Skeletal muscle tissue (tissue), 4 donors: Measurements from ENCODE around the gene HPN. TPM values are rescaled to one million over a fixed set of nuclear protein-coding genes. Genes with fewer than 3 reads are reported as not detected.

ENCODE experiments used
- H3K27ac ChIP-seq: one replicate; pipeline ENCODE4 v1.7.0; 2013; ENCODE audit warnings: mild to moderate bottlenecking, low read depth, low read length, inconsistent platforms
- H3K27me3 ChIP-seq, 3 donors: one replicate each; pipeline ENCODE4 v1.7.0; 2013; ENCODE audit warnings: low read length in 3 of 3; ENCODE audit not compliant: control insufficient read depth in 3 of 3, insufficient read depth in 3 of 3
- H3K36me3 ChIP-seq, 3 donors: one replicate each; pipeline ENCODE4 v1.7.0; 2013; ENCODE audit warnings: low read length in 3 of 3; ENCODE audit not compliant: control insufficient read depth in 3 of 3, insufficient read depth in 3 of 3
- H3K4me1 ChIP-seq, 3 donors: one replicate each; pipeline ENCODE4 v1.7.0; 2013; ENCODE audit warnings: low read length in 3 of 3, mild to moderate bottlenecking in 3 of 3; ENCODE audit not compliant: control insufficient read depth in 3 of 3, insufficient read depth in 3 of 3
- H3K4me3 ChIP-seq, 3 donors: one replicate each; pipeline ENCODE4 v1.7.0; 2013; ENCODE audit warnings: low read length in 3 of 3
- H3K9ac ChIP-seq, 3 donors: one replicate each; pipeline ENCODE4 v1.7.0; 2013; ENCODE audit warnings: low read length in 3 of 3, mild to moderate bottlenecking in 3 of 3, moderate library complexity in 2 of 3, low read depth in 1 of 3
- H3K9me3 ChIP-seq, 3 donors: one replicate each; pipeline ENCODE4 v1.7.0; 2013; ENCODE audit warnings: low read length in 3 of 3; ENCODE audit not compliant: control insufficient read depth in 3 of 3
- total RNA-seq: library from RNA; depleted of rRNA; stranded (reverse); fragments of >200 nt; gene quantifications from one replicate; pipeline ENCODE4 v1.2.3, GENCODE V29; 2014
- donor health status: Osteomylitis.

HPN gene
- total RNA-seq, 1 donor from 2014 or later = 0.52 TPM

DNA sequence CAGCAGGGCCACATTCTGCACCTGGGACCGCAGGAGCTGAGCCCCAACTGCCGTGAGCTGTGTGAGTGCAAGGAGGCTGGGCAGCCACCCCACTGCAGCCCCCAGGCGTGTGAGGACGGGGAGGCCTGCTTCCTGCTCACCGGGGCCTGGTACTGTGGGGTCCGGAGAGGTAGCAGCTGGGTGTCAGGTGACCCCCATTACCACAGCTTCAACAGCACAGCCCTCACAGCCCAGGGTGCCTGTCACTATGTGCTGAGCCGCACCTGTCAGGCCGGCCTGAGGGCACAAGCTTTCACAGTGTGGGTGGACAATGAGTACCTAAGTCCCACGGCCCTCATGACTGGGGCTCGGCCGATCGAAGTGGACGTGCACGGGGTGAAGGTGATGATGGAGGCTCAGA, 38.3 kb downstream of the HPN start:
- H3K27me3 ChIP-seq = no peaks in the 10 kb centered on the region
- H3K9me3 ChIP-seq = no peaks in the 10 kb centered on the region
- H3K36me3 ChIP-seq = no peaks in the 10 kb centered on the region
- no peak overlapping the region for H3K9ac ChIP-seq
- H3K27ac ChIP-seq = no peak overlapping the region
- H3K4me3 ChIP-seq = no peak overlapping the region
- H3K4me1 ChIP-seq = peaks cover 0 to 8% (median 4%) of the 10 kb centered on the region in 3 donors

DNA sequence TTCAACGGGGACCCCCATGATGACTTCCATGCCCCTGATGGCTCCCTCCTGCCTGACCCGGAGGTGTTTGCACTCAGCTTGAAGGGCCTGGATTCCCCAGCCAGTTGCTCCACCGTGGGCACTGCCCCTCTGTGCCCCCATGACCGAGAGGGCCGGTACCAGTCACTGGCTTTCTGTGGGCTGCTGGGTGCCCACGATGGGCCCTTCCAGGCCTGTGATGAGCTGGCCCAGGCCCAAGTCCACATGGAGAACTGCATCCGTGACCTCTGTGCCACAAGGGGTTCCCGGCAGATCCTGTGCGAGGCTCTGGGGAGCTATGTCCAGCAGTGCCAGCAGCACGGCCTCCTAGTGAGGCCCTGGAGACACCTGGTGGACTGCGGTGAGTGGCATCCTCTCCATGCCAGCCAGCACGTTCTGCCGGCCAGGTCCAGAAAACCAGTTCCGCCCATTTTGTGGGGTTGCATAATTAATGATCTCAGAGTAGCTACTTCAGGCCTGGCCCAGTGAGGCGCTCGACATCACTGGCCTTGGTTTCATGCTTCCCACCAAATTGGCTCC, 39.2 kb downstream of the HPN start:
- no peaks in the 10 kb centered on the region for H3K9me3 ChIP-seq
- H3K9ac ChIP-seq = peak overlapping the region in 1 of 3 donors; percentile 33
- H3K27me3 ChIP-seq = no peaks in the 10 kb centered on the region
- peaks cover 0 to 9% (median 4%) of the 10 kb centered on the region in 3 donors for H3K4me1 ChIP-seq
- H3K4me3 ChIP-seq = no peak overlapping the region
- H3K36me3 ChIP-seq = no peaks in the 10 kb centered on the region
- H3K27ac ChIP-seq = no peak overlapping the region

DNA sequence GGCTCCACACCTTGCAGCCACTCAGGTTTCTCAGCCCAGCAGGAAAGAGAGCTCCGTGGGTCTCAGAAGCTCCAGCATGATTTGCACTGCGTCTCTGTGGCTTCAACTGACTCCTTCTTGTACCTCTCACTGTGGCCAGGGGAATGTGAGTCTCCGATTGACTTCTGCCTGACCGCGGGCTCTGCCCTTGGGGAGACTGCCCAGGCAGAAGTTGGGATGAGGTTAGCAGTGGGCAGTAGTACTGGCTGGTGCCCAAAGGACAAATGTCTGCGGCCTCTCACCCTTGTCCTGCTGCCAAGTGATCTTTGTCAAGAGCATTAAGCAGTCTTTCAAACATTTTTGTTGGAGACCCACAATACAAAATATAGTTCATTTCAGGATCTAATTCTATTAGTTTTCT, 39.7 kb downstream of the HPN start:
- no peaks in the 10 kb centered on the region for H3K27me3 ChIP-seq
- H3K36me3 ChIP-seq = no peaks in the 10 kb centered on the region
- peaks cover under 1 to 11% (median 6%) of the 10 kb centered on the region in 3 donors for H3K4me1 ChIP-seq
- peak overlapping the region in 1 of 3 donors; percentile 33 for H3K9ac ChIP-seq
- no peaks in the 10 kb centered on the region for H3K9me3 ChIP-seq
- H3K4me3 ChIP-seq = no peak overlapping the region
- H3K27ac ChIP-seq = no peak overlapping the region

DNA sequence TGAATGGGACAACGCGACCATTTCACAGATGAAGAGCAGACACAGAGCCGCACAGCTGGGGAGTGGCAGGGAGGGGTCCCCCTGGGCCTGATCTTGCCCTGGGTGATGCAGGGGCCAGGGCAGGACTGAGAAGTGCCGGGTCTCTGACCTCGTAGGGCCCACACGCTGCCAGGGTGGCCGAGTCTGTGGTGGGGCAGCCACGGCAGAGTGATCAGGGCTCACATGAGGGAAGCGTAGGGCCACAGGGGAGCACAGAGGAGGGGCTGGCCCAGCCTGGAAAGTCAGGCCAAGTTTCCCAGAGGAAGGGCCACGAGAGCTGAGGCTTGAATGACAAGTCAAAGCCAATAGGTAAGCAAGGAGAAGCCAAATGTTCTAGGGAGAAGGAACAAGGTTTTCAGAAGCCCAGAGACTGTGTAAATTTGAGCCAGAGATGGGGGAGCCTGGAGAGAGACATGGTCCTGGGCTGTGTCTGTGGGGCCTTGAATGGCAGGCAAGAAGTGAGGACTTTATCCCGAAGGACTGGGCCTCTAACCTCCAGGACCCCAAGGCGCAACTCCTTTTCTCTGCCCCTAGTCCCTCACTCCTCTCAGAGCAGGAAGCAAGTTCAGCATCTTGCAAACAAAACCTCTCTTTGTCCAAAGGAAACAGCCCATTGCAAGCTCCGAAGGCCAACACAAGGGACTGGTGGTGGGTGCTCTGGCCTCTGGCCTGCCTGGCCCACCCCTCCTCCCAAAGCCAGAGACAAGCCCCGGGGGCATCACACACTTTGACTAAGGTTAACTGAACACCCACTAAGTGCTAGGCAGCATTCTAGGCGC, 42.4 kb downstream of the HPN start:
- Histone ChIP-seq H3K9me3 (no peaks in the 10 kb centered on the region), H3K27ac (no peak overlapping the region), H3K27me3 (peaks cover 0 to 3% (median 3%) of the 10 kb centered on the region in 3 donors), H3K4me3 (no peak overlapping the region), H3K9ac (no peak overlapping the region), H3K36me3 (no peaks in the 10 kb centered on the region), H3K4me1 (peaks cover 4 to 21% (median 18%) of the 10 kb centered on the region in 3 donors)

DNA sequence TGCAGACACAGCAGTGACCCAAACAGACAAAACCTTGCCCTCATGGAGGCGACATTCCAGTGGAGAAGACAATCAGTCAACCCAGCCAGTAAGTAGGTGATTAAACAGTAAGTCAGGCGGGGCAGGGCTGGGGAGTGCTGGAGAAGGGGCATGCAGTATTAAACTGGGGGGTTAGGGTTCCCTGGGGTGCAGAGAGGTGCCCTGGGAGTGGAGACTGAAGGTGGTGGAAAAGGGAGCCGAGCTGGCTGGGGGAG, 42.9 kb downstream of the HPN start:
- H3K9me3 ChIP-seq = no peaks in the 10 kb centered on the region
- no peak overlapping the region for H3K4me3 ChIP-seq
- no peak overlapping the region for H3K9ac ChIP-seq
- H3K27me3 ChIP-seq = peaks cover 0 to 3% (median 3%) of the 10 kb centered on the region in 3 donors
- peaks cover 4 to 21% (median 18%) of the 10 kb centered on the region in 3 donors for H3K4me1 ChIP-seq
- H3K27ac ChIP-seq = no peak overlapping the region
- H3K36me3 ChIP-seq = no peaks in the 10 kb centered on the region

DNA sequence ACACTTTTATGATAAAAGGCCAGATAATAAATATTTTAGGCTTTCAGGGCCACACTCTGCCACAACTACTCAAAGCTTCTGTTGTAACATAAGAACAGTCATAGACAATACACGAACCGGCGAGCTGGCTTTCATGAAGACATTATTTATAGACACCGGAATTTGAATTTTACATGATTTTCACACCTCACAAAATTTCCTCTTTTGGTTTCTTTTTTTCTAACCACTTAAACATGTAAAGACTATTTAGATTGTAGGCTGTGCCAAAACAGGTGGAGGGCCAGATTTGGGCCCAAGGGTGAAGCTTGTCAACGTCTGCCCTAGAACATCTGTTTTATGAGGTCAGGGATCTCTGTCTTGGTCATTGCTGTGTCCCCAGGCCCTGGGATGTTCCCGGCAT, 44.4 kb downstream of the HPN start:
- no peak overlapping the region for H3K4me3 ChIP-seq
- H3K27me3 ChIP-seq = peaks cover 0 to 6% (median 3%) of the 10 kb centered on the region in 3 donors
- H3K36me3 ChIP-seq = no peaks in the 10 kb centered on the region
- no peak overlapping the region for H3K9ac ChIP-seq
- H3K9me3 ChIP-seq = no peaks in the 10 kb centered on the region
- H3K4me1 ChIP-seq = peaks cover 14 to 28% (median 21%) of the 10 kb centered on the region in 3 donors
- H3K27ac ChIP-seq = no peak overlapping the region

DNA sequence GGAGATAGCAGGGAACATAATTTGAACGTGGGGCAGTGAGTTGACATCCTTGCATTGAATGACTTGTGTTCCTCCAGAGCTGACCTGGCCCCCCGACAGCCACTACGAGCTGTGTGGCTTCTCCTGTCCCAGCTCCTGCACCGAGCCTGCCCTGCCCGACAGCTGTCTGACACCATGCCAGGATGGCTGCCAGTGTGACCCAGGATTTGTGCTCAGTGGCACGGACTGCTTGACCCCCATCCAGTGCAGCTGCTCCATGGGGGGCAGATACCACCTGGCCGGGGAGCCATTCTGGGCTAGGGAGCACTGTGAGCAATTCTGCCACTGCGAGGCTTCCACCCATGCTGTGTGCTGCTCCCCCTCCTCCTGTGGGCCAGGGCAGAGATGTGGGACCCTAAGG, 44.9 kb downstream of the HPN start:
- Histone ChIP-seq H3K4me3 (no peak overlapping the region), H3K27ac (no peak overlapping the region), H3K4me1 (peaks cover 15 to 29% (median 18%) of the 10 kb centered on the region in 3 donors), H3K9ac (no peak overlapping the region), H3K9me3 (no peaks in the 10 kb centered on the region), H3K36me3 (no peaks in the 10 kb centered on the region), H3K27me3 (peaks cover 0 to 6% (median 3%) of the 10 kb centered on the region in 3 donors)

DNA sequence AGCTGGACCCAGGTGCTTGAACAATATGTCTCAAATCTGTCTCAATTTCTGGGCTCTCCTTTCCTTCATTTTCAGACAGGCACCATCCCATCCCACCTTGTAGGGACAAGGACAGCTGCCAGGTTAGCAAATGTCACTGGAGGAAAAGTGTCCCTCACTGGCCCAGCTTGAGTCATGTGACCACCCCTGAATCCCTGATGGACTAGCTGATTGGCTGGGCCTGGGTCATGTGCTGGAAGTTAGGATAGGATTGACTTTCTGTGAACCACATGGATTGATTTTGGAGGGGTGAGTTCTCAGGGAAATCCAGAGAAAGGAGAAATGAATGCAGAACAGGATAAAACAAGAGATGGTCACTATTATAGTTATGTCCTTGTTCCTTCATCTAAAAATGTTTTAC, 45.9 kb downstream of the HPN start:
- Histone ChIP-seq H3K9ac (no peak overlapping the region), H3K36me3 (no peaks in the 10 kb centered on the region), H3K27me3 (peaks cover 0 to 6% (median 3%) of the 10 kb centered on the region in 3 donors), H3K4me1 (peaks cover 15 to 29% (median 18%) of the 10 kb centered on the region in 3 donors), H3K4me3 (no peak overlapping the region), H3K9me3 (no peaks in the 10 kb centered on the region), H3K27ac (no peak overlapping the region)

DNA sequence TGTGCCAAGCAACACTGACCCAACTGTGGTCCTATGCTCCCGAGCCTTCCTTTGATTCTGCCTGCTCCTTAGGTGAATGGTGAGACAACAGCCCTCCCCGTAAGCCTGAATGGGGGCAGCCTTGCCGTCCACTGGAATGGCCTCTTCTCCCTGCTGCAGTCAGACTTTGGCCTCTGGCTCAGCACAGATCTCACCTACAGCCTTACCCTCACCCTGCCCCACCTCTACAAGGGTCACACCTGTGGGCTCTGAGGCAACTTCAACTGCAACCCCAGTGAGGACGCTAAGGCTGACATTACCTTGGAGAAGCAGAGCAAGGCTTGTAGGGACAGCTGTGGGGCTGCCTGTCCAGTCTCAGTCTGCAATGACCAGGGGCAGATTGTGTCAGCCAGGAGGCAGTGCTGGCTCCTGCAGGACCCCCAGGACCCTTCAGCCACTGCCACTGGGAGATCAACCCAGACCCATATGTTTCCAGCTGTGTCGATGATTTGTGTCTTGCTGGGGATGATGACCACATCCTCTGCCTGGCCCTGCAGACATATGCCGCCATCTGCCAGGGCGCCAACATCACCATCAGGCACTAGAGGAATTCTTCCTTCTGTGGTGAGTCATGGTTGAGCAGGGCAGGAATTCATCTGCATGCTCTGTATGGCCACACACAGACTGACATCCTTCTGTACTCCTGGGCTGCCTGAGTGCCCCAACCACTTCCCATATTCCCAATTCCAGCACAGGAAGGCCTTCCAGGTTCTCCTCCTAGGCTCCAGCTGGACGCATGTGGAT, 46.8 kb downstream of the HPN start:
- H3K9me3 ChIP-seq = no peaks in the 10 kb centered on the region
- no peak overlapping the region for H3K4me3 ChIP-seq
- H3K4me1 ChIP-seq = peaks cover 15 to 29% (median 18%) of the 10 kb centered on the region in 3 donors
- peaks cover 0 to 6% (median 3%) of the 10 kb centered on the region in 3 donors for H3K27me3 ChIP-seq
- H3K27ac ChIP-seq = no peak overlapping the region
- no peaks in the 10 kb centered on the region for H3K36me3 ChIP-seq
- no peak overlapping the region for H3K9ac ChIP-seq

DNA sequence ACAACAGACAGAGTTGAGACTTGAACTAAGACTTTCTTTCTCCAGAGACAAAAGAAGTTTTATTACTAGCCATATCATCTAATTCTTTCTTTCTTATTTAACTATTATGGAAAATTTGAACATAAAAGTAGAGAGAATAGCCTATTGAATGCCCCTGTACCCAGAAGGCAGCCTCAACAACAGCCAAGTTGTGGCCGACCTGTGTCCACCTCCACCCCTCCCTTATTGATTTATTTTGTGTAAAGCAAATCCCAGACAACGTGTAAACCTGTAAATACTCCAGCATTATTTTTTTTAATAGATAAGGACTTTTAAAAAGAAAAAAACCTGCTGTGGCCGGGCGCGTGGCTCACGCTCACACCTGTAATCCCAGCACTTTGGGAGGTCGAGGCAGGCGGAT, 48.0 kb downstream of the HPN start:
- no peaks in the 10 kb centered on the region for H3K9me3 ChIP-seq
- H3K36me3 ChIP-seq = no peaks in the 10 kb centered on the region
- H3K27me3 ChIP-seq = peaks cover 0 to 6% (median 3%) of the 10 kb centered on the region in 3 donors

More for the DNA sequence above, 48.0 kb downstream of the HPN start:
- Histone ChIP-seq H3K4me1 (peaks cover 15 to 29% (median 18%) of the 10 kb centered on the region in 3 donors), H3K27ac (no peak overlapping the region), H3K4me3 (no peak overlapping the region), H3K9ac (no peak overlapping the region)
